IPS-20b (cell line): ENCODE results near the gene RMND5B.
A peak's percentile ranks its signal among the peaks of the same experiment; 100 is the strongest.

Experiments used
- H3K27ac ChIP-seq: one replicate; pipeline ENCODE4 v1.5.1; 2013; ENCODE audit warnings: low read length
- H3K27me3 ChIP-seq: 2 replicates; pipeline ENCODE4 v1.6.1; 2013; ENCODE audit warnings: mild to moderate bottlenecking, low read length, inconsistent platforms; ENCODE audit not compliant: insufficient read depth
- H3K36me3 ChIP-seq: 2 replicates; pipeline ENCODE4 v1.6.1; 2013; ENCODE audit warnings: low read depth, mild to moderate bottlenecking, inconsistent platforms, low read length, moderate library complexity; ENCODE audit not compliant: insufficient read depth
- H3K4me1 ChIP-seq: 2 replicates; pipeline ENCODE4 v1.6.1; 2013; ENCODE audit warnings: mild to moderate bottlenecking, control low read depth, inconsistent platforms, low read length, moderate library complexity; ENCODE audit not compliant: insufficient read depth
- H3K4me3 ChIP-seq: 2 replicates; pipeline ENCODE4 v1.5.1; 2013; ENCODE audit warnings: mild to moderate bottlenecking, low read length, inconsistent platforms
- H3K9ac ChIP-seq: 2 replicates; pipeline ENCODE4 v1.6.1; 2013; ENCODE audit warnings: low read depth, mild to moderate bottlenecking, inconsistent platforms, low read length, moderate library complexity
- H3K9me3 ChIP-seq: 2 replicates; pipeline ENCODE4 v1.6.1; 2013; ENCODE audit warnings: mild to moderate bottlenecking, low read depth, low read length, inconsistent platforms; ENCODE audit not compliant: insufficient read depth

Gene RMND5B

GRCh38 chr5:178141550-178141949, 10.7 kb downstream of the RMND5B start:
- no peak overlapping the region for H3K27ac ChIP-seq
- H3K9ac ChIP-seq = no peak overlapping the region
- H3K27me3 ChIP-seq = no peaks in the 10 kb centered on the region
- H3K4me3 ChIP-seq = no peak overlapping the region
- H3K9me3 ChIP-seq = no peaks in the 10 kb centered on the region
- H3K4me1 ChIP-seq = no peaks in the 10 kb centered on the region
- H3K36me3 ChIP-seq = peaks cover 90% of the 10 kb centered on the region

GRCh38 chr5:178142642-178143041, 11.8 kb downstream of the RMND5B start:
- H3K9ac ChIP-seq = no peak overlapping the region
- no peak overlapping the region for H3K27ac ChIP-seq
- no peaks in the 10 kb centered on the region for H3K4me1 ChIP-seq
- no peak overlapping the region for H3K4me3 ChIP-seq
- H3K9me3 ChIP-seq = no peaks in the 10 kb centered on the region
- H3K27me3 ChIP-seq = no peaks in the 10 kb centered on the region
- peaks cover 98% of the 10 kb centered on the region for H3K36me3 ChIP-seq

GRCh38 chr5:178143246-178143645, 12.4 kb downstream of the RMND5B start:
- Histone ChIP-seq H3K4me3 (no peak overlapping the region), H3K9ac (no peak overlapping the region), H3K36me3 (peaks cover 98% of the 10 kb centered on the region), H3K27ac (no peak overlapping the region), H3K4me1 (no peaks in the 10 kb centered on the region), H3K9me3 (no peaks in the 10 kb centered on the region), H3K27me3 (no peaks in the 10 kb centered on the region)

GRCh38 chr5:178143901-178144300, 13.1 kb downstream of the RMND5B start:
- Histone ChIP-seq H3K4me3 (no peak overlapping the region), H3K27me3 (no peaks in the 10 kb centered on the region), H3K36me3 (peaks cover 98% of the 10 kb centered on the region), H3K9me3 (no peaks in the 10 kb centered on the region), H3K9ac (no peak overlapping the region), H3K4me1 (no peaks in the 10 kb centered on the region), H3K27ac (no peak overlapping the region)

- Histone ChIP-seq H3K27me3 (no peaks in the 10 kb centered on the region), H3K4me1 (no peaks in the 10 kb centered on the region), H3K9ac (no peak overlapping the region), H3K36me3 (peaks cover 100% of the 10 kb centered on the region), H3K27ac (no peak overlapping the region), H3K9me3 (no peaks in the 10 kb centered on the region), H3K4me3 (no peak overlapping the region)
Measured at GRCh38 chr5:178145965-178146820, 15.4 kb downstream of the RMND5B start.

- Histone ChIP-seq H3K4me3 (no peak overlapping the region), H3K27me3 (no peaks in the 10 kb centered on the region), H3K36me3 (peaks cover 100% of the 10 kb centered on the region), H3K4me1 (no peaks in the 10 kb centered on the region), H3K27ac (no peak overlapping the region), H3K9me3 (no peaks in the 10 kb centered on the region), H3K9ac (no peak overlapping the region)
Measured at GRCh38 chr5:178147406-178147805, 16.6 kb downstream of the RMND5B start.

- Histone ChIP-seq H3K9ac (no peak overlapping the region), H3K27me3 (no peaks in the 10 kb centered on the region), H3K4me3 (no peak overlapping the region), H3K27ac (no peak overlapping the region), H3K36me3 (peaks cover 84% of the 10 kb centered on the region), H3K9me3 (no peaks in the 10 kb centered on the region), H3K4me1 (no peaks in the 10 kb centered on the region)
Measured at GRCh38 chr5:178149199-178149932, 18.6 kb downstream of the RMND5B start.

- Histone ChIP-seq H3K36me3 (peaks cover 66% of the 10 kb centered on the region), H3K4me1 (no peaks in the 10 kb centered on the region), H3K9ac (no peak overlapping the region), H3K9me3 (no peaks in the 10 kb centered on the region), H3K27ac (no peak overlapping the region), H3K4me3 (no peak overlapping the region), H3K27me3 (no peaks in the 10 kb centered on the region)
Measured at GRCh38 chr5:178150977-178151734, 20.3 kb downstream of the RMND5B start.

- H3K36me3 ChIP-seq = peaks cover 49% of the 10 kb centered on the region
Measured at GRCh38 chr5:178152491-178153444, 22.0 kb downstream of the RMND5B start.

GRCh38 chr5:178153530-178154340, 22.9 kb downstream of the RMND5B start, which contains the start of gene NHP2:
TSS of gene NHP2 (minus strand) at chr5:178153885. CDS start at chr5:178153817, 68 bp downstream.
- Histone ChIP-seq H3K4me3 (peak within 1 kb of the TSS; percentile 96), H3K36me3 (peaks cover 40% of the 10 kb centered on the region), H3K4me1 (no peaks in the 10 kb centered on the region), H3K27me3 (no peaks in the 10 kb centered on the region), H3K27ac (no peak within 1 kb of the TSS), H3K9ac (peak within 1 kb of the TSS; percentile 91), H3K9me3 (no peaks in the 10 kb centered on the region)

More at GRCh38 chr5:178152491-178153444, 22.0 kb downstream of the RMND5B start:
- Histone ChIP-seq H3K27ac (no peak overlapping the region), H3K9me3 (no peaks in the 10 kb centered on the region), H3K9ac (peak overlapping the region; percentile 91), H3K4me1 (no peaks in the 10 kb centered on the region), H3K27me3 (no peaks in the 10 kb centered on the region), H3K4me3 (peak overlapping the region; percentile 96)
